Neural progenitor cell (in vitro differentiated cells): ENCODE results near the gene VPS72. TPM values are rescaled to one million over a fixed set of nuclear protein-coding genes. Genes with fewer than 3 reads are reported as not detected.

Source experiments
- DNase-seq: peaks from one replicate; pipeline ENCODE4 v3.0.0-alpha.2; 2016; ENCODE audit warnings: low spot score
- H2AFZ ChIP-seq: fragments of 200-600 bp; sonication (generic); replicated peaks from 2 replicates; pipeline ENCODE4 v1.6.1; 2016; ENCODE audit warnings: antibody characterized with exemption
- H3F3A ChIP-seq: fragments of 200-600 bp; sonication (generic); 2 replicates; pipeline ENCODE4 v1.6.1; 2016; ENCODE audit warnings: antibody characterized with exemption, low read depth
- H3K27ac ChIP-seq: fragments of 200-600 bp; sonication (generic); 2 replicates; pipeline ENCODE4 v1.5.1; 2016; ENCODE audit warnings: mild to moderate bottlenecking
- H3K27me3 ChIP-seq: fragments of 200-600 bp; sonication (generic); 2 replicates; pipeline ENCODE4 v1.6.1; 2016; ENCODE audit warnings: mild to moderate bottlenecking, moderate library complexity
- H3K36me3 ChIP-seq: fragments of 200-600 bp; sonication (generic); 2 replicates; pipeline ENCODE4 v1.5.1; 2016
- H3K4me1 ChIP-seq: fragments of 200-600 bp; sonication (generic); 2 replicates; pipeline ENCODE4 v1.6.1; 2016; ENCODE audit warnings: mixed run types
- H3K4me2 ChIP-seq: fragments of 200-600 bp; sonication (generic); 2 replicates; pipeline ENCODE4 v1.6.1; 2016
- H3K4me3 ChIP-seq: fragments of 200-600 bp; sonication (generic); 2 replicates; pipeline ENCODE4 v1.5.1; 2016
- H3K79me2 ChIP-seq: fragments of 200-600 bp; sonication (generic); 2 replicates; pipeline ENCODE4 v1.6.1; 2016; ENCODE audit warnings: low read depth
- H3K9ac ChIP-seq: fragments of 200-600 bp; sonication (generic); 2 replicates; pipeline ENCODE4 v1.6.1; 2016
- H3K9me3 ChIP-seq: fragments of 200-600 bp; sonication (generic); 2 replicates; pipeline ENCODE4 v1.5.1; 2016; ENCODE audit warnings: low read depth
- H4K20me1 ChIP-seq: fragments of 200-600 bp; sonication (generic); 2 replicates; pipeline ENCODE4 v1.6.1; 2016; ENCODE audit warnings: low read depth
- H3K27ac Mint-ChIP-seq: 3 replicates; pipeline ENCODE4 v1.8.0; 2021; ENCODE audit warnings: mixed read lengths
- H3K27me3 Mint-ChIP-seq: 2 replicates; pipeline ENCODE4 v1.8.0; 2022; ENCODE audit warnings: low read depth, mild to moderate bottlenecking, inconsistent platforms, moderate library complexity, mixed read lengths; ENCODE audit not compliant: insufficient read depth
- H3K36me3 Mint-ChIP-seq: 3 replicates; pipeline ENCODE4 v1.8.0; 2021; ENCODE audit warnings: mixed read lengths
- H3K4me1 Mint-ChIP-seq: 3 replicates; pipeline ENCODE4 v1.8.0; 2021; ENCODE audit warnings: mixed read lengths
- H3K4me3 Mint-ChIP-seq: 3 replicates; pipeline ENCODE4 v1.8.0; 2021; ENCODE audit warnings: mild to moderate bottlenecking, moderate library complexity, mixed read lengths
- H3K9me3 Mint-ChIP-seq: 3 replicates; pipeline ENCODE4 v1.8.0; 2020; ENCODE audit warnings: mixed read lengths
- CTCF ChIP-seq: fragments of 200-600 bp; sonication (generic); IDR thresholded peaks from 2 replicates; pipeline ENCODE4 v1.5.1; 2017; ENCODE audit warnings: antibody characterized with exemption, mild to moderate bottlenecking
- EZH2 ChIP-seq: fragments of 200-600 bp; sonication (generic); IDR thresholded peaks from 2 replicates; pipeline ENCODE4 v1.6.1; 2017; ENCODE audit warnings: antibody characterized with exemption, mild to moderate bottlenecking, moderate library complexity
- EZH2phosphoT487 ChIP-seq: fragments of 200-600 bp; sonication (generic); IDR thresholded peaks from 2 replicates; pipeline ENCODE4 v1.6.1; 2017; ENCODE audit warnings: antibody characterized with exemption
- total RNA-seq: library from RNA; depleted of rRNA; stranded (reverse); fragments of >200 nt; gene quantifications from 2 replicates; pipeline ENCODE4 v1.2.3, GENCODE V29; 2015; ENCODE audit warnings: low replicate concordance

The VPS72 gene
- total RNA-seq, 1 donor from 2014 or later = 117 TPM

GRCh38 chr1:151131701-151132334 is 58.2 kb downstream of the VPS72 start:
- H3K79me2 ChIP-seq = no peaks in the 10 kb centered on the region
- H3K9me3 Mint-ChIP-seq = no peaks in the 10 kb centered on the region
- H3K4me2 ChIP-seq = peak overlapping the region; percentile 74
- peaks cover 16% of the 10 kb centered on the region for H3K27me3 Mint-ChIP-seq
- H3K4me3 ChIP-seq = peak overlapping the region; percentile 33
- no peak for TF ChIP-seq CTCF
- TF ChIP-seq EZH2phosphoT487 = no peak
- peak; percentile 67 for TF ChIP-seq EZH2
- H4K20me1 ChIP-seq = no peaks in the 10 kb centered on the region
- H3K9ac ChIP-seq = no peak overlapping the region
- DNase-seq = peak; percentile 69
- peaks cover 20% of the 10 kb centered on the region for H3K36me3 Mint-ChIP-seq
- H3K9me3 ChIP-seq = no peaks in the 10 kb centered on the region
- no peak overlapping the region for H3K27ac ChIP-seq
- H2AFZ ChIP-seq = peak overlapping the region; percentile 87
- peaks cover 11% of the 10 kb centered on the region for H3K4me1 Mint-ChIP-seq
- H3K36me3 ChIP-seq = no peaks in the 10 kb centered on the region
- no peak overlapping the region for H3K27ac Mint-ChIP-seq
- H3K4me3 Mint-ChIP-seq = peak overlapping the region; percentile 67
- H3K27me3 ChIP-seq = peaks cover 52% of the 10 kb centered on the region
- peaks cover 29% of the 10 kb centered on the region for H3F3A ChIP-seq
- H3K4me1 ChIP-seq = peaks cover 11% of the 10 kb centered on the region

DNA sequence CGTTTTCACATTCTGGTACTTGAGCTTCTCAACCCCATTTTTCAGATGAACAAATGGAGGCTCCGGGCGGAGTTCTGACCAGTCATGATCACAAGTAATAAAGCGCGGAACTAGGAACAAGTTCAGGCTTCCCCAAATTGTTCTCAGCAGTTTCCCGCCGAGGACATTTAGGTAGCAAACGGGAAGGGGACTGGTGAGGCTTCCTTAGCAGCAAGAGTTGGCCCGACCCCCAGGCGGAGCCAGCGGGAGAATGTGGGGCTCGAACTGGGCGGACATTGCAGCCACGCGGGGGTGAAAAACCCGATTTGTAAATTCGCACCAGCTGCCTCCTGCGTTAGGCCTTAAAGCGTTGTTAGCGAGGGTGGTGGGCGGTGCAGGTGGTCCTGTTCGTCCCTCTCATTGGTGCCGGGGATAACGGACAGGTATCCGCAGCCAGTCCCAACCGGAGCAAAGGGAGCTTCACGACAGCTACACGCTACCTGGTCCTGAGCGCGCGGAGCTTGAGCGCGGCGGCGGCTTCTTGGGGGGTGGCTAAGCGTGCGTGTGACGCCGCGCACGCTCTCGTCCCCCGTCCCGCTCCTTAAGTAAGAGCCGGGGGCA is 58.9 kb downstream of the VPS72 start:
- peak; percentile 95 for DNase-seq
- Mint-ChIP-seq H3K9me3 (no peaks in the 10 kb centered on the region), H3K27ac (no peak overlapping the region), H3K27me3 (peaks cover 16% of the 10 kb centered on the region), H3K4me3 (peak overlapping the region; percentile 67), H3K36me3 (peaks cover 13% of the 10 kb centered on the region), H3K4me1 (peaks cover 11% of the 10 kb centered on the region)
- H3K36me3 ChIP-seq = no peaks in the 10 kb centered on the region
- TF ChIP-seq CTCF = no peak
- TF ChIP-seq EZH2phosphoT487 = no peak
- no peak for TF ChIP-seq EZH2
- no peaks in the 10 kb centered on the region for H4K20me1 ChIP-seq
- H3K9ac ChIP-seq = no peak overlapping the region
- peak overlapping the region; percentile 87 for H2AFZ ChIP-seq
- H3K4me3 ChIP-seq = peak overlapping the region; percentile 33
- H3K4me1 ChIP-seq = peaks cover 11% of the 10 kb centered on the region
- no peaks in the 10 kb centered on the region for H3K79me2 ChIP-seq
- H3K4me2 ChIP-seq = peak overlapping the region; percentile 74
- peaks cover 52% of the 10 kb centered on the region for H3K27me3 ChIP-seq
- peaks cover 29% of the 10 kb centered on the region for H3F3A ChIP-seq
- H3K27ac ChIP-seq = no peak overlapping the region
- no peaks in the 10 kb centered on the region for H3K9me3 ChIP-seq

DNA sequence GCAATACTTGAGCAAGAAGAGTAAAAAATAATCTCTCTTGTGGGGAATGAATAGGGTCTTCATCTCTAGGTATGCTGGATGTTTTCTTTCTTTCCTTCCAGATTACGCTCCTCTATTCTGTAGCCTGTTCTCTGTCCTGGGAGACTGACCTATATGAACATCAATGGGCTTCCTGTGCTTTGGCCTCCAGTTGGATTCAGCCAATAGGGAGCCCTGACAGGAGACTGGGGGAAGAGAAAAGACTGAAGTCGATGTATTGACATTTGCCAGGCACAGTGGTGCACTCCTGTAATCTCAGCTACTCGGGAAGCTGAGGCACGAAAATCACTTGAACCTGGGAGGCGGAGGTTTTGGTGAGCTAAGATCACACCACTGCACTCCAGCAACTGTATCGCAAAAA is 61.2 kb downstream of the VPS72 start:
- no peaks in the 10 kb centered on the region for H3K79me2 ChIP-seq
- Mint-ChIP-seq H3K9me3 (no peaks in the 10 kb centered on the region), H3K27me3 (peaks cover 12% of the 10 kb centered on the region), H3K36me3 (peaks cover 6% of the 10 kb centered on the region), H3K4me3 (no peak overlapping the region), H3K27ac (no peak overlapping the region), H3K4me1 (peaks cover 19% of the 10 kb centered on the region)
- TF ChIP-seq CTCF (no peak), EZH2phosphoT487 (no peak), EZH2 (no peak)
- no peak overlapping the region for H3K4me2 ChIP-seq
- H3F3A ChIP-seq = peaks cover 29% of the 10 kb centered on the region
- H3K9me3 ChIP-seq = no peaks in the 10 kb centered on the region
- no peak overlapping the region for H2AFZ ChIP-seq
- H3K27ac ChIP-seq = no peak overlapping the region
- H3K9ac ChIP-seq = no peak overlapping the region
- peak; percentile 22 for DNase-seq
- H3K27me3 ChIP-seq = peaks cover 43% of the 10 kb centered on the region
- no peaks in the 10 kb centered on the region for H3K36me3 ChIP-seq
- no peaks in the 10 kb centered on the region for H4K20me1 ChIP-seq
- H3K4me3 ChIP-seq = no peak overlapping the region
- peaks cover 18% of the 10 kb centered on the region for H3K4me1 ChIP-seq

Other genes with a start within 250 kb of the VPS72 start
- 104 and 122 TPM in 2 replicates for gene CERS2, start 215.4 kb downstream of the VPS72 start, total RNA-seq
- 0.77 TPM in 1 of 2 replicates, not detected in the other for gene ANXA9, start 207.9 kb downstream of the VPS72 start, total RNA-seq
- 8.5 and 15.8 TPM in 2 replicates for gene MINDY1, start 183.3 kb downstream of the VPS72 start, total RNA-seq
- 27.0 and 33.0 TPM in 2 replicates for gene PRUNE1, start 181.7 kb downstream of the VPS72 start, total RNA-seq
- 0.97 and 1.0 TPM in 2 replicates for gene BNIPL, start 153.6 kb downstream of the VPS72 start, total RNA-seq
- 2.9 and 5.5 TPM in 2 replicates for gene C1orf56, start 142.4 kb downstream of the VPS72 start, total RNA-seq
- 50.7 and 54.9 TPM in 2 replicates for gene CDC42SE1, start 130.6 kb downstream of the VPS72 start, total RNA-seq
- gene MLLT11, start 129.8 kb downstream of the VPS72 start, total RNA-seq = 27.9 and 37.0 TPM in 2 replicates
- gene GABPB2, start 119.4 kb downstream of the VPS72 start, total RNA-seq = 6.5 and 6.9 TPM in 2 replicates
- gene SEMA6C, start 43.6 kb downstream of the VPS72 start, total RNA-seq = 5.6 and 12.1 TPM in 2 replicates
- not detected in 2 replicates for gene TNFAIP8L2, start 33.5 kb downstream of the VPS72 start, total RNA-seq
- gene LYSMD1, start 24.3 kb downstream of the VPS72 start, total RNA-seq = 15.5 and 18.9 TPM in 2 replicates
- gene SCNM1, start 24.1 kb downstream of the VPS72 start, total RNA-seq = 22.0 and 25.3 TPM in 2 replicates
- gene TMOD4, start 14.2 kb downstream of the VPS72 start, total RNA-seq = not detected in 2 replicates
- 81.2 and 90.6 TPM in 2 replicates for gene PIP5K1A, start 8.4 kb upstream of the VPS72 start, total RNA-seq
- gene PSMD4, start 64.5 kb upstream of the VPS72 start, total RNA-seq = 123 and 162 TPM in 2 replicates
- gene ZNF687, start 92.1 kb upstream of the VPS72 start, total RNA-seq = 20.2 and 43.1 TPM in 2 replicates
- gene PI4KB, start 137.2 kb upstream of the VPS72 start, total RNA-seq = 19.0 and 33.5 TPM in 2 replicates
- 87.5 and 108 TPM in 2 replicates for gene RFX5, start 157.1 kb upstream of the VPS72 start, total RNA-seq
- gene SELENBP1, start 182.5 kb upstream of the VPS72 start, total RNA-seq = 38.5 and 63.2 TPM in 2 replicates
- 267 and 321 TPM in 2 replicates for gene PSMB4, start 209.4 kb upstream of the VPS72 start, total RNA-seq